ENCODE measurements around the gene C1QTNF7.

- no peak for TF ChIP-seq POLR2A (IDR thresholded peaks at IDR 0.05)
- TF ChIP-seq CTCF (IDR thresholded peaks at IDR 0.05): no peak
- no peak for TF ChIP-seq POLR2AphosphoS5 (IDR thresholded peaks at IDR 0.05)
- no peak for TF ChIP-seq EP300 (IDR thresholded peaks at IDR 0.05)
These were observed 11.2 kb downstream of the C1QTNF7 start for GRCh38 chr4:15438939-15439524.
